Ishikawa (cell line): ENCODE results near the gene RITA1.

ENCODE experiments used
- CEBPB ChIP-seq: IDR thresholded peaks from 2 replicates; pipeline ENCODE4 v1.6.1; 2012
- CREB1 ChIP-seq: IDR thresholded peaks from 2 replicates; pipeline ENCODE4 v1.6.1; 2012; ENCODE audit warnings: low read depth
- EGR1 ChIP-seq: IDR thresholded peaks from 2 replicates; pipeline ENCODE4 v1.6.1; 2012
- EP300 ChIP-seq: IDR thresholded peaks from 2 replicates; pipeline ENCODE4 v1.6.1; 2012; ENCODE audit warnings: borderline replicate concordance
- FOXM1 ChIP-seq: IDR thresholded peaks from 2 replicates; pipeline ENCODE4 v1.6.1; 2012; ENCODE audit warnings: low read depth, borderline replicate concordance
- NFIC ChIP-seq: IDR thresholded peaks from 2 replicates; pipeline ENCODE4 v1.6.1; 2012
- RAD21 ChIP-seq: IDR thresholded peaks from 2 replicates; pipeline ENCODE4 v1.6.1; 2012; ENCODE audit warnings: low read depth
- TAF1 ChIP-seq: IDR thresholded peaks from 2 replicates; pipeline ENCODE4 v1.6.1; 2012; ENCODE audit warnings: low read depth, mild to moderate bottlenecking
- TCF12 ChIP-seq: IDR thresholded peaks from 2 replicates; pipeline ENCODE4 v1.6.1; 2012; ENCODE audit warnings: low read depth
- TEAD4 ChIP-seq: IDR thresholded peaks from 2 replicates; pipeline ENCODE4 v1.6.1; 2012
- YY1 ChIP-seq: IDR thresholded peaks from 2 replicates; pipeline ENCODE4 v1.6.1; 2012; ENCODE audit warnings: low read depth
- ZBTB7A ChIP-seq: IDR thresholded peaks from 2 replicates; pipeline ENCODE4 v1.6.1; 2012; ENCODE audit warnings: low read depth
- TF ChIP-seq, protein P1 (sequence below): IDR thresholded peaks from 2 replicates; pipeline ENCODE4 v1.6.1; 2012
- TF ChIP-seq, protein P2 (sequence below): IDR thresholded peaks from 2 replicates; pipeline ENCODE4 v1.6.1; 2012
- TF ChIP-seq, protein P3 (sequence below): IDR thresholded peaks from 2 replicates; pipeline ENCODE4 v1.6.1; 2012; ENCODE audit warnings: low read depth, mild to moderate bottlenecking

Gene RITA1

DNA sequence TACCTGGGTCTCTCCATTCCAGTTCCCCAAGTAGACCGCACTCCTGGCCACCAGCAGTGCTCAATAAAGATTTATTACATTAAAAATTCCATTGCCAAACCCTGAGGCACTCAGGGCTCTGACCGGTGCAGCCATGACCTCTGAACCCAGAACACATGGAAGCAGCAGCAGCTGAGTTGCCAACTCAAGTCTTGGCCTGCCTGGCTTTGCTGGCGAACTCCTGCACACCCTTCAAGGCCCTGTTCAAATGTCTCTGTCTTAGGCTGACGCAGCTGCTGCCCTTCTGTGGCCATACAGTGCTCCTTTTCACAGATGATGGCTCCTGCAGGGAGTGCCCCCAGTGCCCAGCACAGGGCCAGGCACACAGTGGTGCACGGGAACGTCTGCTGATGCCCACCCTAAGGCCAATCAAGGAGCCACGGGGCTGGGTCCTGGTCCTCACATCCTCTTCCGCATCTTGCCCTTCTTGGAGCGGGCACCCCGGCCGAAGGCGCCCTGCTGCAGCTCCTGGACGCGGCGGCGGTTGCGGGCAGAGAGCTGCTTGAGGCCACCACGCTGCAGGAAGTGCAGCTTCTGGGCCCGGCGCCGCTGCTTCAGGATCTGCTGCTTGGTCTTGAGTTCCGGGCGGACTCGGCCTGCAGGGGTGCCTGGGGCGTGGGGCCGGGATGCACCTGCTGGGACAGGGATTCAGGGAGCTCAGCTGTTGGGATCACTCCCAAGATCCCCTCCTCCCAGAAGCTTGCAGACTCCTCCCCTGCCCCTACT is 26.9 kb upstream of the RITA1 start:
- TF ChIP-seq NFIC (no peak), ZBTB7A (no peak), YY1 (no peak), TAF1 (no peak), CEBPB (no peak)
- TF ChIP-seq, protein P1, sequence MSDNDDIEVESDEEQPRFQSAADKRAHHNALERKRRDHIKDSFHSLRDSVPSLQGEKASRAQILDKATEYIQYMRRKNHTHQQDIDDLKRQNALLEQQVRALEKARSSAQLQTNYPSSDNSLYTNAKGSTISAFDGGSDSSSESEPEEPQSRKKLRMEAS: no peak

DNA sequence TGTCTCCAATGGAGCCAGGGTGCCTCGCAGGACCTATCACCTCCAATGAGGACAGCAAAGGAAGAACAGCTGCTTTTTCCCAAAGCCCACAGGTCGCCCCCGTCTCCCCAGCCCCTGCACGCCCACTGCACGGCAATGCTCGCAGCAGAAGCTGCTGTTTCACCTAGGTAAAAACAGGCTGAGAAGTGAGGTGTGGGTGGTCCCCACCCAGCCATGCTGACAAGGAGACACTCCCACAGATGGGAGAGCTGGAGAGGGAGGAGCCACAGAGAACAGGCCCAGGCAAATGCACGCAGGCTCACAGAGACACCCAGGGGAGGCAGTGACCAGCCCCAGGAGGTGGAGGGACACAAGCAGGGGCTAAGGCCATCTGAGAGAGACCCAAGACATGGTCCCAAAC is 25.6 kb upstream of the RITA1 start:
- TF ChIP-seq TEAD4 (no peak), TCF12 (no peak), CEBPB (no peak), NFIC (no peak)
- TF ChIP-seq, protein P1: no peak

DNA sequence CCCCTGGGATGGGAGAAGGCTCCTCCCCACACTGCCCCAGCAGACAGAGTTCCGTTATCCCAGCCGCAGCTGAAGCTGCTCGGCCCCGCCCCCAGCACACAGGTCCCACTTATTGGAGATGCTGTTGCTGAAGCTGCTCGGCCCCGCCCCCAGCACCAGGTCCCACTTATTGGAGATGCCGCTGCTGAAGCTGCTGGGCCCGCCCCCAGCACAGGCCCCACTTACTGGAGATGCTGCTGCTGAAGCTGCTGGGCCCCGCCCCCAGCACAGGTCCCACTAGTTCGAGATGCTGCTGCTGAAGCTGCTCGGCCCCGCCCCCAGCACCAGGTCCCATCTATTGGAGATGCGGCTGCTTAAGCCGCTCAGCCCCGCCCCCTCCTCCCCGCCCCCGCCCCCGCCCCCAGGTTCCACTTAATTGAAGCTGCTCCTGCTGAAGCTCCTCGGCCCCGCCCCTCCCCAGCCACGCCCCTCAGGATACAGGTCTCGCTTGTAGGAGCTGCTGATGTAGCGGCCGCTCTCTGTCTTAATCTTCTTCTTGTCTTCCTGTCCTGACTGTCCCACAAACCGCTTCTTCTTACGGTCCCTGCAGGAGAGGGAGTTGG is 24.0 kb upstream of the RITA1 start:
- TF ChIP-seq ZBTB7A (no peak), FOXM1 (no peak), EGR1 (no peak), TEAD4 (no peak), CEBPB (no peak), TAF1 (no peak), CREB1 (no peak)
- TF ChIP-seq, protein P1: no peak

DNA sequence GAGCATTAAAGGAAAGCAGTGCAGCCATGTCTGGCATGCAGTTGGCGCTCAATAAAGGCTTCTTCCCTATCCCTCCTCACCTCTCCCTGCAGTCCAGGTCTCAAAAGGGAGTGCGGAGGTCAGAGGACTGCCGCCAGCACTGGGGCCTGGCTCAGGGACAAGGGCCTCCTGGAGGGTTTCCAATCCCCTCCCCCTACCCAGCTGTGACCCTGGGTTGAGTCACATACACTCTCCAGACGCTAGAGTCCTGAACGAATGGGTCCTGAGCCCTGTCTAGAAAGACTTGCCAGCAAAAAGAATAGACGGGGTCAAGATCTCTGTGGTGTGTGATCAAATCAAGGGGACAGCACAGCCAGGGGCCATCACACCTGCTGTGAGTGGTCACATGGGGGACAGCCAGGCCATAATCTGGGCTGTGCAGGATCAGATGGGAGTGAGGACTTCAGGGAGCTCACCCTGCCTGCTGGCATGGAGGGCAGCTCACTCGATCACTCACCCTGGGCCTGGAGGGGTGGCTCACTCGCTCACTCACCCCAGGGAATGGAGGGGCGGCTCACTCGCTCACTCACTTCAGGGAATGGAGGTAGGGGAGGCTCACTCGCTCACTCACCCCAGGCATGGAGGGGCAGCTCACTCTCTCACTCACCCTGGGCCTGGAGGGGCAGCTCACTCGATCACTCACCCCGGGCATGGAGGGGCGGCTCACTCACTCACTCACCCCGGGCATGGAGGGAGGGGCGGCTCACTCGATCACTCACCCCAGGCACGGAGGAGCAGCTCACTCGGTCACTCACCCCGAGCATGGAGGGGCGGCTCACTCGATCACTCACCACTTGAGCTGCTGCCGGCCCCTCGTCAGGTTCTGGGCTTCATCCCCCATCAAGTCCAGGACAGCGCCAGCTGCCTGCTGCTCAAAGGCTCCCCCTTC is 23.2 kb upstream of the RITA1 start:
- TF ChIP-seq TCF12: peak; percentile 41; the same call in 1 of the 2 replicates
- TF ChIP-seq, protein P2, sequence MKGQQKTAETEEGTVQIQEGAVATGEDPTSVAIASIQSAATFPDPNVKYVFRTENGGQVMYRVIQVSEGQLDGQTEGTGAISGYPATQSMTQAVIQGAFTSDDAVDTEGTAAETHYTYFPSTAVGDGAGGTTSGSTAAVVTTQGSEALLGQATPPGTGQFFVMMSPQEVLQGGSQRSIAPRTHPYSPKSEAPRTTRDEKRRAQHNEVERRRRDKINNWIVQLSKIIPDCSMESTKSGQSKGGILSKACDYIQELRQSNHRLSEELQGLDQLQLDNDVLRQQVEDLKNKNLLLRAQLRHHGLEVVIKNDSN: peak; percentile 62
- TF ChIP-seq ZBTB7A: no peak
- TF ChIP-seq TEAD4: no peak
- peak; percentile 64 for TF ChIP-seq NFIC

DNA sequence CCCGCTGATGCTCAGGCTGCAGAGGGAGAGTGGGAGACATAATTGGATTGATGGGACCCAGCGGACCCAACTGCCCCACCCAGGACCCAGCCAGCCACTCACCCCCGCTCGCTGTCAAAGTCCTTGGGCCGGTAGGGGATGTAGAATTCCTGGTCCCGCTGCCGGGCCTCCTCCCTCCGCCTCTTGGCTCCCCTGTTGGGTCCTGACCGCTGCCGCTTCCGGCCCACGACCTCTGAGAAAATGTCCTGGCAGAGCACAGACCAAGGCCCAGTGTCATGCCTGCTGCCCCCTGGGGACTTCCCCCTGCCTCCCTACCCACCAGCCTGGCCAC is 22.5 kb upstream of the RITA1 start:
- TF ChIP-seq CEBPB: no peak
- no peak for TF ChIP-seq TAF1
- TF ChIP-seq, protein P3, sequence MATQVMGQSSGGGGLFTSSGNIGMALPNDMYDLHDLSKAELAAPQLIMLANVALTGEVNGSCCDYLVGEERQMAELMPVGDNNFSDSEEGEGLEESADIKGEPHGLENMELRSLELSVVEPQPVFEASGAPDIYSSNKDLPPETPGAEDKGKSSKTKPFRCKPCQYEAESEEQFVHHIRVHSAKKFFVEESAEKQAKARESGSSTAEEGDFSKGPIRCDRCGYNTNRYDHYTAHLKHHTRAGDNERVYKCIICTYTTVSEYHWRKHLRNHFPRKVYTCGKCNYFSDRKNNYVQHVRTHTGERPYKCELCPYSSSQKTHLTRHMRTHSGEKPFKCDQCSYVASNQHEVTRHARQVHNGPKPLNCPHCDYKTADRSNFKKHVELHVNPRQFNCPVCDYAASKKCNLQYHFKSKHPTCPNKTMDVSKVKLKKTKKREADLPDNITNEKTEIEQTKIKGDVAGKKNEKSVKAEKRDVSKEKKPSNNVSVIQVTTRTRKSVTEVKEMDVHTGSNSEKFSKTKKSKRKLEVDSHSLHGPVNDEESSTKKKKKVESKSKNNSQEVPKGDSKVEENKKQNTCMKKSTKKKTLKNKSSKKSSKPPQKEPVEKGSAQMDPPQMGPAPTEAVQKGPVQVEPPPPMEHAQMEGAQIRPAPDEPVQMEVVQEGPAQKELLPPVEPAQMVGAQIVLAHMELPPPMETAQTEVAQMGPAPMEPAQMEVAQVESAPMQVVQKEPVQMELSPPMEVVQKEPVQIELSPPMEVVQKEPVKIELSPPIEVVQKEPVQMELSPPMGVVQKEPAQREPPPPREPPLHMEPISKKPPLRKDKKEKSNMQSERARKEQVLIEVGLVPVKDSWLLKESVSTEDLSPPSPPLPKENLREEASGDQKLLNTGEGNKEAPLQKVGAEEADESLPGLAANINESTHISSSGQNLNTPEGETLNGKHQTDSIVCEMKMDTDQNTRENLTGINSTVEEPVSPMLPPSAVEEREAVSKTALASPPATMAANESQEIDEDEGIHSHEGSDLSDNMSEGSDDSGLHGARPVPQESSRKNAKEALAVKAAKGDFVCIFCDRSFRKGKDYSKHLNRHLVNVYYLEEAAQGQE: no peak
- no peak for TF ChIP-seq EGR1
- TF ChIP-seq ZBTB7A: no peak
- TF ChIP-seq, protein P1: no peak
- no peak for TF ChIP-seq RAD21
- TF ChIP-seq TCF12: no peak
- no peak for TF ChIP-seq TEAD4
- TF ChIP-seq FOXM1: no peak
- TF ChIP-seq NFIC: no peak
- TF ChIP-seq CREB1: no peak
- no peak for TF ChIP-seq YY1
- TF ChIP-seq, protein P2: no peak

DNA sequence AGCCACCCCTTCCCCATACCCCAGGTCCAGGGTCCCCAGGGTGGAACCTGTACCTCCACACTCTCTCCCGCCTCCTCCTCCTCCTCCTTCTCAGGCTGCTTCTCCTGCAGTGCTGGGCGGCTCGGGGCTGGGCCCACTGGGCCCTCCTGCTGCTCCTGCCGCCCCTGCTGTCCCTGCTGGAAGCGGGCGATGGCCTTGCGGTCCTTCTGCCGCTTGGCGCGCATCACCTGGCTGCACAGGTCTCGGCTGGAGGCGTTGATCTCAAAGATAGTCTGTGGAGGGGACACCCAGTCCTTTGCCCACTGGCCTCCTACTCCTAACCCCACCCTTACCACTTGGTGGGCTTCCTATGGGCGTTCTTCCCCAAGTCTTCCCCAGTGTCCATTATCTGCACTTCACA is 21.5 kb upstream of the RITA1 start:
- TF ChIP-seq YY1 (no peak), TEAD4 (no peak), FOXM1 (no peak), TAF1 (no peak), CEBPB (no peak), EP300 (no peak), NFIC (no peak), ZBTB7A (no peak), CREB1 (no peak), TCF12 (no peak)
- TF ChIP-seq, protein P3: no peak
- TF ChIP-seq, protein P2: no peak
- TF ChIP-seq, protein P1: no peak
